Neuronal stem cell (in vitro differentiated cells): ENCODE measurements around the gene CNST.

ENCODE experiments used
- DNase-seq: peaks from one replicate; pipeline ENCODE4 v3.0.0-alpha.2; 2013; ENCODE audit warnings: low spot score
- H2AFZ ChIP-seq: one replicate; pipeline ENCODE4 v1.6.1; 2013; ENCODE audit warnings: mild to moderate bottlenecking, low read length, inconsistent platforms
- H2AK5ac ChIP-seq: 2 replicates; pipeline ENCODE4 v1.6.1; 2013; ENCODE audit warnings: low read depth, mild to moderate bottlenecking, inconsistent platforms, low read length, moderate library complexity, mixed read lengths
- H2BK120ac ChIP-seq: 2 replicates; pipeline ENCODE4 v1.6.1; 2013; ENCODE audit warnings: low read depth, mild to moderate bottlenecking, inconsistent platforms, low read length, moderate library complexity, mixed read lengths
- H2BK12ac ChIP-seq: one replicate; pipeline ENCODE4 v1.6.1; 2013; ENCODE audit warnings: low read length, inconsistent platforms
- H2BK15ac ChIP-seq: 2 replicates; pipeline ENCODE4 v1.6.1; 2013; ENCODE audit warnings: mild to moderate bottlenecking, low read length, inconsistent platforms, mixed read lengths
- H2BK5ac ChIP-seq: one replicate; pipeline ENCODE4 v1.6.1; 2013; ENCODE audit warnings: inconsistent platforms, mild to moderate bottlenecking, low read length, moderate library complexity
- H3K14ac ChIP-seq: one replicate; pipeline ENCODE4 v1.6.1; 2013; ENCODE audit warnings: low read length, inconsistent platforms
- H3K18ac ChIP-seq: 2 replicates; pipeline ENCODE4 v1.6.1; 2013; ENCODE audit warnings: low read length, inconsistent platforms
- H3K23ac ChIP-seq: 2 replicates; pipeline ENCODE4 v1.6.1; 2013; ENCODE audit warnings: low read depth, mild to moderate bottlenecking, mixed read lengths, low read length, inconsistent platforms; ENCODE audit not compliant: poor library complexity
- H3K27ac ChIP-seq: replicated peaks from 3 replicates; pipeline ENCODE4 v1.5.1; 2013; ENCODE audit warnings: low read length, inconsistent platforms
- H3K27me3 ChIP-seq, 3 experiments: 2 replicates each; pipeline ENCODE4 v1.6.1; 2013; ENCODE audit warnings: low read length in 3 of 3, mild to moderate bottlenecking in 2 of 3, inconsistent platforms in 1 of 3, low read depth in 1 of 3, mixed read lengths in 1 of 3, moderate library complexity in 1 of 3; ENCODE audit not compliant: control insufficient read depth in 3 of 3, insufficient read depth in 3 of 3
- H3K36me3 ChIP-seq, 2 donors: replicated peaks in 1 of 2; 2 replicates each; pipeline ENCODE4 v1.6.1; 2013; ENCODE audit warnings: low read length in 2 of 2; ENCODE audit not compliant: control insufficient read depth in 2 of 2, insufficient read depth in 2 of 2
- H3K4ac ChIP-seq: 2 replicates; pipeline ENCODE4 v1.6.1; 2013; ENCODE audit warnings: inconsistent platforms, mild to moderate bottlenecking, low read length, moderate library complexity
- H3K4me1 ChIP-seq, 2 donors: 1 replicate in 1 of 2; 2 replicates in 1 of 2; pipeline ENCODE4 v1.6.1; 2013; ENCODE audit warnings: low read length in 2 of 2, low read depth in 1 of 2; ENCODE audit not compliant: control insufficient read depth in 2 of 2, insufficient read depth in 1 of 2
- H3K4me2 ChIP-seq: one replicate; pipeline ENCODE4 v1.6.1; 2013; ENCODE audit warnings: mild to moderate bottlenecking, low read length, inconsistent platforms; ENCODE audit not compliant: insufficient read depth, poor library complexity, severe bottlenecking
- H3K4me3 ChIP-seq, 2 donors: 2 replicates each; pipeline ENCODE4 v1.5.1; 2013; ENCODE audit warnings: low read length in 2 of 2, mild to moderate bottlenecking in 2 of 2, inconsistent platforms in 1 of 2, moderate library complexity in 1 of 2
- H3K79me1 ChIP-seq: one replicate; pipeline ENCODE4 v1.6.1; 2013; ENCODE audit warnings: low read depth, mild to moderate bottlenecking, inconsistent platforms, low read length, moderate library complexity
- H3K9ac ChIP-seq: one replicate; pipeline ENCODE4 v1.6.1; 2013; ENCODE audit warnings: mild to moderate bottlenecking, low read depth, low read length, inconsistent platforms; ENCODE audit not compliant: poor library complexity
- H3K9me3 ChIP-seq, 2 donors: replicated peaks in 1 of 2; 2 replicates each; pipeline versions ENCODE3 to v1.6.1; 2013; ENCODE audit warnings: low read length in 2 of 2, mild to moderate bottlenecking in 2 of 2, inconsistent platforms in 1 of 2, low read depth in 1 of 2, mixed read lengths in 1 of 2, moderate library complexity in 1 of 2; ENCODE audit not compliant: control insufficient read depth in 2 of 2, insufficient read depth in 1 of 2
- H4K8ac ChIP-seq: one replicate; pipeline ENCODE4 v1.6.1; 2013; ENCODE audit warnings: low read depth, mild to moderate bottlenecking, inconsistent platforms, low read length, moderate library complexity
- H4K91ac ChIP-seq: one replicate; pipeline ENCODE4 v1.6.1; 2013; ENCODE audit warnings: low read length, low read depth, mild to moderate bottlenecking, inconsistent platforms; ENCODE audit not compliant: poor library complexity
- WGBS, 2 donors: extraction: QIAGEN DNeasy Blood & Tissue Kit; methylation state at CpG; one replicate each; pipeline ENCODE4 v1.1.7; 2013; ENCODE audit warnings: missing lambda C conversion rate in 2 of 2, mixed read lengths in 1 of 2; ENCODE audit not compliant: insufficient read length in 2 of 2, insufficient replicate concordance in 1 of 2; ENCODE audit errors: extremely low coverage in 2 of 2; 5-methylcytosine and 5-hydroxymethylcytosine counted together

CNST gene

GRCh38 chr1:246597971-246598370 lies 31.7 kb downstream of the CNST start:
- Histone ChIP-seq H3K14ac (no peak overlapping the region), H2AK5ac (no peak overlapping the region), H3K4me3 (no peak overlapping the region), H2BK15ac (no peak overlapping the region), H3K4ac (no peak overlapping the region), H3K23ac (no peak overlapping the region), H3K27me3 (no peaks in the 10 kb centered on the region), H4K8ac (no peak overlapping the region), H2BK5ac (no peak overlapping the region), H2AFZ (no peak overlapping the region), H2BK12ac (no peak overlapping the region), H3K4me2 (no peak overlapping the region), H2BK120ac (no peak overlapping the region), H3K9me3 (no peaks in the 10 kb centered on the region), H3K9ac (no peak overlapping the region), H4K91ac (no peak overlapping the region), H3K27ac (no peak overlapping the region), H3K18ac (no peak overlapping the region), H3K36me3 (peaks cover 0 to 2% of the 10 kb centered on the region in 2 donors), H3K4me1 (no peaks in the 10 kb centered on the region), H3K79me1 (no peaks in the 10 kb centered on the region)
- DNase-seq = no peak
- WGBS, 2 donors = no CpG with 5 or more reads among the region's 7 CpGs

GRCh38 chr1:246599315-246599714 lies 33.1 kb downstream of the CNST start:
- H4K91ac ChIP-seq = no peak overlapping the region
- no peaks in the 10 kb centered on the region for H3K79me1 ChIP-seq
- H3K4me3 ChIP-seq = no peak overlapping the region
- H2BK5ac ChIP-seq = no peak overlapping the region
- H3K9ac ChIP-seq = no peak overlapping the region
- H2AFZ ChIP-seq = no peak overlapping the region
- no peak overlapping the region for H3K23ac ChIP-seq
- DNase-seq = no peak
- H3K9me3 ChIP-seq = peaks cover 0 to 2% of the 10 kb centered on the region in 2 donors
- H2BK120ac ChIP-seq = no peak overlapping the region
- no peak overlapping the region for H3K27ac ChIP-seq
- H2AK5ac ChIP-seq = no peak overlapping the region
- H2BK12ac ChIP-seq = no peak overlapping the region
- peaks cover 0 to 2% of the 10 kb centered on the region in 2 donors for H3K36me3 ChIP-seq
- H2BK15ac ChIP-seq = no peak overlapping the region
- H3K27me3 ChIP-seq = no peaks in the 10 kb centered on the region
- no peaks in the 10 kb centered on the region for H3K4me1 ChIP-seq
- no peak overlapping the region for H3K4ac ChIP-seq
- no peak overlapping the region for H3K4me2 ChIP-seq
- H3K14ac ChIP-seq = no peak overlapping the region
- WGBS, 2 donors = no CpG with 5 or more reads among the region's 4 CpGs
- no peak overlapping the region for H3K18ac ChIP-seq
- no peak overlapping the region for H4K8ac ChIP-seq

GRCh38 chr1:246600579-246600978 lies 34.3 kb downstream of the CNST start:
- no peak for DNase-seq
- Histone ChIP-seq H3K27ac (no peak overlapping the region), H4K8ac (no peak overlapping the region), H3K4me2 (no peak overlapping the region), H2AFZ (no peak overlapping the region), H2AK5ac (no peak overlapping the region), H2BK15ac (no peak overlapping the region), H3K4me1 (no peaks in the 10 kb centered on the region), H3K4ac (no peak overlapping the region), H3K23ac (no peak overlapping the region), H2BK120ac (no peak overlapping the region), H3K9ac (no peak overlapping the region), H3K4me3 (no peak overlapping the region), H3K27me3 (no peaks in the 10 kb centered on the region), H3K36me3 (no peaks in the 10 kb centered on the region), H3K14ac (no peak overlapping the region), H3K79me1 (no peaks in the 10 kb centered on the region), H3K18ac (no peak overlapping the region), H2BK5ac (no peak overlapping the region), H3K9me3 (peaks cover 0 to 2% of the 10 kb centered on the region in 2 donors), H4K91ac (no peak overlapping the region), H2BK12ac (no peak overlapping the region)
- WGBS, 2 donors = no CpG with 5 or more reads among the region's 2 CpGs

- no peak overlapping the region for H3K4me2 ChIP-seq
- no peak overlapping the region for H3K18ac ChIP-seq
- H3K4me1 ChIP-seq = no peaks in the 10 kb centered on the region
- no peak overlapping the region for H4K91ac ChIP-seq
- no peak overlapping the region for H2AFZ ChIP-seq
- no peak overlapping the region for H2BK120ac ChIP-seq
- no CpG with 5 or more reads among the region's 3 CpGs for WGBS, 2 donors
- H3K4me3 ChIP-seq = no peak overlapping the region
- H3K14ac ChIP-seq = no peak overlapping the region
- H3K23ac ChIP-seq = no peak overlapping the region
- H3K36me3 ChIP-seq = no peaks in the 10 kb centered on the region
- no peak overlapping the region for H3K9ac ChIP-seq
- H3K79me1 ChIP-seq = no peaks in the 10 kb centered on the region
- no peaks in the 10 kb centered on the region for H3K27me3 ChIP-seq
- no peak overlapping the region for H2AK5ac ChIP-seq
- H2BK12ac ChIP-seq = no peak overlapping the region
- DNase-seq = no peak
- no peak overlapping the region for H3K4ac ChIP-seq
- no peak overlapping the region for H3K27ac ChIP-seq
- no peak overlapping the region for H2BK5ac ChIP-seq
- H2BK15ac ChIP-seq = no peak overlapping the region
- no peak overlapping the region for H4K8ac ChIP-seq
- peaks cover 0 to 2% of the 10 kb centered on the region in 2 donors for H3K9me3 ChIP-seq
Observed at GRCh38 chr1:246602194-246602593, 35.9 kb downstream of the CNST start.
